Aorta (tissue), 5 donors: ENCODE data around the gene TSPAN17. TPM values are rescaled to one million over a fixed set of nuclear protein-coding genes. Genes with fewer than 3 reads are reported as not detected.

Source experiments
- ATAC-seq: fragments of 200-7000 bp; cut with Tn5 transposase; one replicate; pipeline ENCODE4 v1.9.1; 2022; ENCODE audit warnings: moderate library complexity; ENCODE audit not compliant: low FRiP score
- DNase-seq, 2 donors: peaks; one replicate each; pipeline ENCODE4 v3.0.0-alpha.2; 2020
- H3K27ac ChIP-seq, 2 donors: one replicate each; pipeline ENCODE4 v1.5.1; 2013; ENCODE audit warnings: low read length in 2 of 2, mild to moderate bottlenecking in 2 of 2, moderate library complexity in 2 of 2, control low read depth in 1 of 2, inconsistent platforms in 1 of 2, low read depth in 1 of 2
- H3K27me3 ChIP-seq, 2 donors: one replicate each; pipeline ENCODE4 v1.6.1; 2013; ENCODE audit warnings: control low read depth in 1 of 2, low read length in 1 of 2, mild to moderate bottlenecking in 1 of 2, moderate library complexity in 1 of 2; ENCODE audit not compliant: insufficient read depth in 2 of 2, control insufficient read depth in 1 of 2
- H3K36me3 ChIP-seq, 2 donors: one replicate each; pipeline ENCODE4 v1.6.1; 2013; ENCODE audit warnings: control low read depth in 1 of 2, low read length in 1 of 2, mild to moderate bottlenecking in 1 of 2; ENCODE audit not compliant: insufficient read depth in 2 of 2, control insufficient read depth in 1 of 2
- H3K4me1 ChIP-seq, 2 donors: one replicate each; pipeline ENCODE4 v1.6.1; 2013; ENCODE audit warnings: low read length in 2 of 2, control low read depth in 1 of 2, mild to moderate bottlenecking in 1 of 2, moderate library complexity in 1 of 2; ENCODE audit not compliant: insufficient read depth in 2 of 2, control insufficient read depth in 1 of 2
- H3K4me3 ChIP-seq, 2 donors: one replicate each; pipeline ENCODE4 v1.5.1; 2013; ENCODE audit warnings: low read length in 2 of 2, control low read depth in 1 of 2, mild to moderate bottlenecking in 1 of 2
- H3K9me3 ChIP-seq: one replicate; pipeline ENCODE4 v1.6.1; 2013; ENCODE audit warnings: mild to moderate bottlenecking, low read length; ENCODE audit not compliant: control insufficient read depth
- WGBS, 2 donors: extraction: QIAGEN DNeasy Blood & Tissue Kit; methylation state at CpG; one replicate each; pipeline ENCODE4 v1.1.7; 2013; 5-methylcytosine and 5-hydroxymethylcytosine counted together
- intact Hi-C, 2 donors: fragments of 100-400 bp; cut with DNase I; formaldehyde crosslinking; loops; one replicate each; pipeline versions ENCODE4 v1.14.2 to v1.15.0; 2022
- polyA plus RNA-seq, 2 donors: library from polyadenylated mRNA; stranded (reverse); fragments of 200-250 nt; gene quantifications; one replicate each; pipeline ENCODE4 v1.2.3, GENCODE V29; 2013
- total RNA-seq, 2 donors: library from RNA; stranded (reverse); fragmentation: NEBNext Ultra II Directional; extraction: Animal tissue kit (Norgen Biotek cat#: 25700); gene quantifications; one replicate each; pipeline ENCODE4 v1.2.1, GENCODE V29; 2021
- donor health status: healthy with polysubstance abuse.
- donor health status: Bipolar disorder and iron deficiency.
- donor health status: DM: no; HTN: no; CAD: no.
- donor health status: DM: no; HTN: no; CAD: no.
- donor health status: DM: yes; HTN: yes; CAD: no.

Gene TSPAN17
- total and polyA plus RNA-seq, 4 donors, result 13.9 to 22.9 (median 19.5) TPM

DNA sequence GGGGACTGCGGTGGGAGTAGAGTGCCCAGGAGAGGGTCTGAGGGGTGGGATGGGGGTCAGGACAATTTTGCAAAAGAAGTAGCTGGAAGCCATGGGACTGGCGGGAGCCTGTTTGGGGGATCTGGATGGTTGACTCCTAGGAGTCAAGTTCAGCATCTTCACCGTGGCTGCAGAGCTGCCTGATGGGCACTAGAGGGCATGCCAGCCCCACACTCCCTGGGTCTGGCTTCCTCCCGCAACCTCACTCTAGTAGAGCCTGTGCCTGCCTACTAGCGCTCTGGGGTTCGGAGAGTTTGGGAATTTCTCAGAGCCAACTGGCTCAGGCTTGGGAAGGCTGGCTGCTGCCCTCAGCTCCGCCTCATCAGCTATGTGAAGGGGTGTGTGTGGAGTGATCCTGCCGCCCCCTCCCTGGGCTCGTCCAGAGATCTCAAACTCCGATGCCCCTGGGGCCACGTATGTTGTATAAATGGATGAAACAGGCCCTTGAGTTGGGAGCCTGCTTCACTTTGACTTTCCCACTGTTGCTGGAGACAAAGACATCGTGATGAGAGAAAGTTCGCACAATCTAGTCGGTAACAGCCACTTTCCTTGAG lies 10.8 kb downstream of the TSPAN17 start:
- DNase-seq, result peak; percentile 74 to 90
- no peak overlapping the region for H3K27ac ChIP-seq
- WGBS, 2 donors, result 36 to 38% methylated on average over 14 of the region's 14 CpGs
- no peaks in the 10 kb centered on the region for H3K9me3 ChIP-seq
- H3K36me3 ChIP-seq, result no peaks in the 10 kb centered on the region
- H3K27me3 ChIP-seq, result no peaks in the 10 kb centered on the region
- ATAC-seq, result peak; percentile 81
- intact Hi-C loops, result loop anchor here in 1 of 2 donors (10.0 kb wide), 1 partner anchor 243 kb away; the partner anchor contains the start of gene CLTB
- no peak overlapping the region for H3K4me3 ChIP-seq
- no peaks in the 10 kb centered on the region for H3K4me1 ChIP-seq

DNA sequence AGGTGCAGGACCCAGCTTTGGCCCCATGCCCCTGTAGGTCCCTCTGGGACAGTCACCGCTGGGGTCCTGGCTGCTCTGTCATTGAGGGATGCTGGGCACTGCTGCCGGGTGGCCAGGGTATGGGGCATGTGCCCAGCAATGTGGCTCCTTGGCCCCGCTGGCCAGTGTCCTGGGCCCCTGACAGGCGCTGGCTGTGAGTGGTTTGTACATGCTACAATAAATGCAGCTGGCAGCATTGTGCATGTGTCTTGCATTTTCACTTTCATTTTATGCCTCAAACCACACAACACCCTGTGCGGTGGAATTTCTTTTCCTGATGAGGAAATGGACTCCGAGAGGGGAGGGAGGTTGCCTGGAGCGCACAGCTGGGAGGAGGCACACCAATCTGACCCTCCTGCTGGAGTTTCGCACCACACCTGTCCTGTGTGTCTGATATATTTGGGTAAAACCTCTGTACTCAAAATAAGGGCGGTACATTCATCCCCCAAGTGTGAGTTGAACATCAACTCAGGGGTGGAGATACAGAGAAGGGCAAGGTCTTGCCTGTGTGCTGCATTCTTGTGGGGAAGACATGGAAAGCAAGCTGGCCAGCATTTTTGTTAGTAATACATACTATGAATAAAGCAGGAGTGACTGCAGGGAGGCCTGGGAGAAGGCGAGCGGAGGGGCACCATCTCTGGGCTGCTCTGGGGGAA lies 11.7 kb downstream of the TSPAN17 start:
- ATAC-seq (no peak), DNase-seq (no peak)
- Histone ChIP-seq H3K27ac (no peak overlapping the region), H3K9me3 (no peaks in the 10 kb centered on the region), H3K36me3 (no peaks in the 10 kb centered on the region), H3K4me1 (no peaks in the 10 kb centered on the region), H3K4me3 (no peak overlapping the region), H3K27me3 (no peaks in the 10 kb centered on the region)
- 79 to 81% methylated on average over 11 of the region's 11 CpGs for WGBS, 2 donors
- intact Hi-C loops, result loop anchor here in 1 of 2 donors (10.0 kb wide), 1 partner anchor 244 kb away; the partner anchor contains the start of gene CLTB

GRCh38 chr5:176659512-176659839 lies 12.2 kb downstream of the TSPAN17 start:
- no peak overlapping the region for H3K4me3 ChIP-seq
- H3K4me1 ChIP-seq, result no peaks in the 10 kb centered on the region
- H3K9me3 ChIP-seq, result no peaks in the 10 kb centered on the region
- no peaks in the 10 kb centered on the region for H3K36me3 ChIP-seq
- no peaks in the 10 kb centered on the region for H3K27me3 ChIP-seq
- ATAC-seq, result no peak
- no peak overlapping the region for H3K27ac ChIP-seq
- DNase-seq, result no peak
- intact Hi-C loops, result loop anchor here in 1 of 2 donors (10.0 kb wide), 1 partner anchor 245 kb away; the partner anchor contains the start of gene CLTB
- 74 to 84% methylated on average over 7 of the region's 7 CpGs for WGBS, 2 donors

DNA sequence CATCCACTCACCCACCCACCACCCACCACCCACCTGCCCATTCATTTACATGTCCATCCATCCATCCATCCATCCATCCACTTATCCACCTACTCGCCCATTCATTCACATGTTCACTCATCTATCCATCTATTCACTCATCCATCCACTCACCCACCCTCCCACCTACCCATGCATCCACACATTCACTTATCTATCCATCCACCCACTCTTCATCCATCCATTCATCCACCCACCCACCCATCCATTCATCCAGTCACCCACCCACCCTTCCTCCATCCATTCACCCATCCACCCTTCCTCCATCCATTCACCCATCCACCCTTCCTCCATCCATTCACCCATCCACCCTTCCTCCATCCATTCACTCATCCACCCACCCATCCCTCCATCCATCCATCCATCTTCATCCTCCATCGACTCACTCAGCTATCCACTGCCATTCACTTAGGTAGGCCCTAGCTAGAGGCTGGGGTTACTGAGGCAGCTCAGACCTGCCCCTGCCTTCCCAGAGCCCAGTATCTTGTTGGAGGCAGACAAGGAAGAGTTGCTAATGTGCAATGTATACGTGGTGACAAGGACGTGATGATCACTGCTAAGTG lies 12.7 kb downstream of the TSPAN17 start:
- Histone ChIP-seq H3K9me3 (no peaks in the 10 kb centered on the region), H3K4me1 (no peaks in the 10 kb centered on the region), H3K4me3 (no peak overlapping the region), H3K27ac (no peak overlapping the region), H3K36me3 (no peaks in the 10 kb centered on the region), H3K27me3 (no peaks in the 10 kb centered on the region)
- intact Hi-C loops, result loop anchor here in 1 of 2 donors (5.0 to 10.0 kb wide), 3 partner anchors 245 to 452 kb away; partner anchors contain the start of gene CLTB
- no peak for ATAC-seq
- 79 to 84% methylated on average over 4 of the region's 4 CpGs for WGBS, 2 donors
- DNase-seq, result no peak

GRCh38 chr5:176660530-176660859 lies 13.2 kb downstream of the TSPAN17 start:
- ATAC-seq (no peak), DNase-seq (no peak)
- Histone ChIP-seq H3K4me3 (no peak overlapping the region), H3K4me1 (no peaks in the 10 kb centered on the region), H3K27me3 (no peaks in the 10 kb centered on the region), H3K36me3 (no peaks in the 10 kb centered on the region), H3K9me3 (no peaks in the 10 kb centered on the region), H3K27ac (no peak overlapping the region)
- 35 to 46% methylated on average over 1 of the region's 1 CpG for WGBS, 2 donors
- intact Hi-C loops, result loop anchor here in 1 of 2 donors (5.0 kb wide), 2 partner anchors 297 to 452 kb away; no protein-coding TSS in a partner anchor

DNA sequence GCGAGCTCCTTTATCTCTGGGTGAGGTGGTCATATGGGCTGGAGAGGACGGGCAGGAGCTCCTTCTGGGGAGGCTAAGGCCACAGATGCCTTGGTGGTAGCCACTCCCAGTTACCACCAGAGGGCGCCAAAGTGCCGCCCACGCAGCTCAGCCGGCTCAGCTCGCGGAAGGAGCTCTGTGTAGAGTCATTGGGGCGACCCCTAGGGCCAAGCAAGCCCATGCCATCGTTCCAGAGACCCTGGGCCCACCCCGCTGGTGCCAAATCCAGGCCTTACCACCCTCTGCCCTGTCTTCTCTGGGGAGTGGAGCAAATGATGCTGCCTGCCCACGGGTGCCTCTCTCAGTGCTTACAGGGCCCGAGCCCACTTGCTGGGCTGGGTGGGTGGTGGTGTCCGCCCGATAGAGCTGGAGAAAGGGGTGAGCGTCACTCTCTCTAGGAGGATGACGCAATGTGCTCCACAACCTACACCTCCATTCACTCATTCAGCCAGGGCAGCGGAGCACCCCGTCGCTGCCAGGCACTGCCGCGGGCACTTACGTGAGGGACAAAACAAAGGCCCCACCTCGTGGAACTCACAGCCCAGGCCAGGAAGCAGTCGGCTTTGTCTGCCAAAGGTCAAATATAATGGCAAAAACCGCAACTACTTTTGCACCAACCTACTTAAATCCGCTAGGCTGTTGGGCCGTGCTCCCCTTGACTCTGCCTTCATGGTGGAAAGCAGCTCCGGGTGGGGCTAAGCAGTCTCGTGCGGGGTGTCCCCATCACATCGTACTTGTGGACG lies 13.8 kb downstream of the TSPAN17 start:
- intact Hi-C loops, result loop anchor here in 1 of 2 donors (5.0 kb wide), 2 partner anchors 296 to 451 kb away; no protein-coding TSS in a partner anchor

GRCh38 chr5:176661676-176662075 lies 14.4 kb downstream of the TSPAN17 start:
- H3K36me3 ChIP-seq, result no peaks in the 10 kb centered on the region
- no peak overlapping the region for H3K4me3 ChIP-seq
- no peak overlapping the region for H3K27ac ChIP-seq
- H3K27me3 ChIP-seq, result no peaks in the 10 kb centered on the region
- H3K9me3 ChIP-seq, result no peaks in the 10 kb centered on the region
- H3K4me1 ChIP-seq, result no peaks in the 10 kb centered on the region
- WGBS, 2 donors, result 84 to 88% methylated on average over 10 of the region's 10 CpGs
- intact Hi-C loops, result loop anchor here in 1 of 2 donors (5.0 kb wide), 2 partner anchors 296 to 451 kb away; no protein-coding TSS in a partner anchor
- no peak for ATAC-seq
- peak in 1 of 2 donors; percentile 30 for DNase-seq

More for the DNA sequence above, 13.8 kb downstream of the TSPAN17 start:
- WGBS, 2 donors, result 53% methylated on average over 33 of the region's 33 CpGs
- Histone ChIP-seq H3K27me3 (no peaks in the 10 kb centered on the region), H3K4me1 (no peaks in the 10 kb centered on the region), H3K4me3 (no peak overlapping the region), H3K27ac (no peak overlapping the region), H3K9me3 (no peaks in the 10 kb centered on the region), H3K36me3 (no peaks in the 10 kb centered on the region)
- ATAC-seq, result peak; percentile 85
- peak; percentile 79 to 91 for DNase-seq
